Esophagus squamous epithelium (tissue), 5 donors: ENCODE measurements around the gene NDUFV3. TPM values are rescaled to one million over a fixed set of nuclear protein-coding genes. Genes with fewer than 3 reads are reported as not detected.
"Not testable (repeated sequence)": the region's sequence is repeated elsewhere in the genome, so short reads cannot be mapped to it uniquely, and the experiment has no call there.

Experiments
- DNase-seq: peaks from one replicate; lab custom pipeline; 2025; lab: John Stamatoyannopoulos, UW
- H3K27ac ChIP-seq, 4 donors: fragments of 200-600 bp; sonication (generic); one replicate each; pipeline ENCODE4 v1.5.1; 2016 to 2019; ENCODE audit warnings: mild to moderate bottlenecking in 1 of 4
- H3K27me3 ChIP-seq, 4 donors: fragments of 200-600 bp; sonication (generic); 1 replicate in 3 of 4; 2 replicates in 1 of 4; pipeline versions ENCODE4 v1.5.1 to v1.6.0; 2017 to 2021; ENCODE audit warnings: antibody characterized with exemption in 1 of 4
- H3K36me3 ChIP-seq, 3 donors: fragments of 200-600 bp; sonication (generic); one replicate each; pipeline ENCODE4 v1.5.1; 2016 to 2019
- H3K4me1 ChIP-seq, 3 donors: fragments of 200-600 bp; sonication (generic); one replicate each; pipeline ENCODE4 v1.5.1; 2017 to 2019
- H3K4me3 ChIP-seq, 4 donors: fragments of 200-600 bp; sonication (generic); 1 replicate in 3 of 4; 2 replicates in 1 of 4; pipeline ENCODE4 v1.5.1; 2016 to 2019; ENCODE audit warnings: mild to moderate bottlenecking in 2 of 4, moderate library complexity in 1 of 4
- H3K9me3 ChIP-seq, 3 donors: fragments of 200-600 bp; sonication (generic); one replicate each; pipeline ENCODE4 v1.5.1; 2016 to 2019
- POLR2A ChIP-seq, 4 donors: fragments of 450-650 bp; IDR thresholded peaks; one replicate each; pipeline ENCODE4 v1.6.1; 2017; ENCODE audit warnings: antibody characterized with exemption in 4 of 4, mild to moderate bottlenecking in 4 of 4, moderate library complexity in 3 of 4
- WGBS, 2 donors: methylation state at CpG; one replicate each; pipeline ENCODE4 v1.1.5; 2018; 5-methylcytosine and 5-hydroxymethylcytosine counted together
- intact Hi-C: fragments of 100-400 bp; cut with DNase I; formaldehyde crosslinking; loops from one replicate; pipeline ENCODE4 v1.15.0; 2022
- total RNA-seq, 4 donors: library from RNA; depleted of rRNA; stranded (reverse); fragments of >200 nt; gene quantifications; one replicate each; pipeline ENCODE4 v1.1.0, GENCODE V29; 2016
- TF ChIP-seq, protein P1 (sequence below), 6 experiments: fragments of 450-650 bp in 4 of 6; fragments of 200-600 bp in 2 of 6; sonication (generic) in 2 of 6; IDR thresholded peaks; one replicate each; pipeline ENCODE4 v1.5.1; 2016 to 2019; ENCODE audit warnings: antibody characterized with exemption in 6 of 6, mild to moderate bottlenecking in 4 of 6, moderate library complexity in 4 of 6
- donor health status: DM: yes; HTN: yes; CAD: no.

NDUFV3 gene
- total RNA-seq, 4 donors from 2014 or later, result 32.3 to 48.4 (median 38.0) TPM

DNA sequence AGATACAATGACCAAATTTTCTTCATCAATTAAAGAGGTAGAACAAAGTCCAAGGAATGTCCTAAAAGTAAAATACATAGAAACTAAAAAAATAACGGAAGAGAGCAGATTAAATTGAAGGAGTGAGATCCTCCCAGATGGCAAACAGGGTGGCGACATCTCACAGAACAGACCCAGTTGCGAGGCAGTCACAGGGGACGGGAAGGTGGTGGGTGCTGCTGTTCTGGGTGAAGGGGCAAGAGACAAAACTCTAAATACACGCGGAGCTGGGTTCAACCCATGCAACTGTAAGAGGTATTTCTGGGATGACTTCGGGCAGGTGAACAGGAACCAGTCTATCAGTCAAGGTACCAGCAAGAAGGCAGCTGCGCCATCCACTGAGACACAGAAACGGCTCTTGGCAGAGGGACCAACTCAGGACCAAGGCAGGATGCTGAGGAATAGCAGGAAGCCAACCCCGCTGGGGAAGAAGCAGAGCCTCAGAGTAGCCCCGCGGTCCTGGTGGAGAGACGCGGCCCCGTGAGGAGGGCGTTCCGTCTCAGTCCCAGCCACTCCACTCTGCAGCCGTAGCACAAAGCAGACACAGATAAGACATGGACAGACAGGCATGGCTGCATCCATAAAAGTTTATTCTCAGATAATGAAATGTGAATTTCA is 45.9 kb upstream of the NDUFV3 start:
- no peaks in the 10 kb centered on the region for H3K27me3 ChIP-seq
- 85 to 87% methylated on average over 14 to 18 of the region's 18 CpGs for WGBS, 2 donors
- DNase-seq, result no peak

DNA sequence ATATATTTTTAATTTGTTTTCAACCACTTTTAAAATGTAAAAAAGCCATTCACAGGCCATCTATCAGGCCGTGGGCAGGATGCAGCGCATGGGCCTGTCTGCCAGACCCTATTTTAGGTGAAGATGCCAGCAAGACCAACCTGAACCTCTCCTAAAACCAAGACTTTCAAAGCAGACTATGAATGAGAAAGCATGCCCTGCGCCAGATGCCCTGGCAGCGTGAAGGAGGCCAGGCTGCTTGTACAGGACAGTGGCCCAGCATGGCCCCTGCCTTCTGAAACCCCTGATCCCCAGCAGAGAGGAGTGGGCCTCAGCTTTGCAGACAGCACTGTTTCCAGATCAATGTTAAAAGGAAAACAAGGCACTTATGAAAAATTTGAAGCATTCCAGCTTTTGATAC is 45.4 kb upstream of the NDUFV3 start:
- TF ChIP-seq, protein P1, sequence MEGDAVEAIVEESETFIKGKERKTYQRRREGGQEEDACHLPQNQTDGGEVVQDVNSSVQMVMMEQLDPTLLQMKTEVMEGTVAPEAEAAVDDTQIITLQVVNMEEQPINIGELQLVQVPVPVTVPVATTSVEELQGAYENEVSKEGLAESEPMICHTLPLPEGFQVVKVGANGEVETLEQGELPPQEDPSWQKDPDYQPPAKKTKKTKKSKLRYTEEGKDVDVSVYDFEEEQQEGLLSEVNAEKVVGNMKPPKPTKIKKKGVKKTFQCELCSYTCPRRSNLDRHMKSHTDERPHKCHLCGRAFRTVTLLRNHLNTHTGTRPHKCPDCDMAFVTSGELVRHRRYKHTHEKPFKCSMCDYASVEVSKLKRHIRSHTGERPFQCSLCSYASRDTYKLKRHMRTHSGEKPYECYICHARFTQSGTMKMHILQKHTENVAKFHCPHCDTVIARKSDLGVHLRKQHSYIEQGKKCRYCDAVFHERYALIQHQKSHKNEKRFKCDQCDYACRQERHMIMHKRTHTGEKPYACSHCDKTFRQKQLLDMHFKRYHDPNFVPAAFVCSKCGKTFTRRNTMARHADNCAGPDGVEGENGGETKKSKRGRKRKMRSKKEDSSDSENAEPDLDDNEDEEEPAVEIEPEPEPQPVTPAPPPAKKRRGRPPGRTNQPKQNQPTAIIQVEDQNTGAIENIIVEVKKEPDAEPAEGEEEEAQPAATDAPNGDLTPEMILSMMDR (IDR thresholded peaks at IDR 0.05), result no peak
- TF ChIP-seq POLR2A (IDR thresholded peaks at IDR 0.05), result no peak
- H3K9me3 ChIP-seq, result no peaks in the 10 kb centered on the region
- no peak for DNase-seq
- intact Hi-C loops, result no loop called here
- WGBS, 2 donors, result 80 to 95% methylated on average over 2 to 4 of the region's 4 CpGs
- peaks cover 0 to 8% (median 4%) of the 10 kb centered on the region in 3 donors for H3K4me1 ChIP-seq
- H3K4me3 ChIP-seq, result no peak overlapping the region
- no peak overlapping the region for H3K27ac ChIP-seq
- H3K27me3 ChIP-seq, result no peaks in the 10 kb centered on the region
- peaks cover 40 to 98% (median 47%) of the 10 kb centered on the region in 3 donors for H3K36me3 ChIP-seq

More for the DNA sequence above, 45.9 kb upstream of the NDUFV3 start:
- Histone ChIP-seq H3K9me3 (no peaks in the 10 kb centered on the region), H3K27ac (no peak overlapping the region), H3K36me3 (peaks cover 36 to 98% (median 48%) of the 10 kb centered on the region in 3 donors), H3K4me1 (peaks cover 0 to 8% (median 4%) of the 10 kb centered on the region in 3 donors), H3K4me3 (no peak overlapping the region)
- intact Hi-C loops, result no loop called here
- TF ChIP-seq, protein P1 (IDR thresholded peaks at IDR 0.05), result no peak
- no peak for TF ChIP-seq POLR2A (IDR thresholded peaks at IDR 0.05)

DNA sequence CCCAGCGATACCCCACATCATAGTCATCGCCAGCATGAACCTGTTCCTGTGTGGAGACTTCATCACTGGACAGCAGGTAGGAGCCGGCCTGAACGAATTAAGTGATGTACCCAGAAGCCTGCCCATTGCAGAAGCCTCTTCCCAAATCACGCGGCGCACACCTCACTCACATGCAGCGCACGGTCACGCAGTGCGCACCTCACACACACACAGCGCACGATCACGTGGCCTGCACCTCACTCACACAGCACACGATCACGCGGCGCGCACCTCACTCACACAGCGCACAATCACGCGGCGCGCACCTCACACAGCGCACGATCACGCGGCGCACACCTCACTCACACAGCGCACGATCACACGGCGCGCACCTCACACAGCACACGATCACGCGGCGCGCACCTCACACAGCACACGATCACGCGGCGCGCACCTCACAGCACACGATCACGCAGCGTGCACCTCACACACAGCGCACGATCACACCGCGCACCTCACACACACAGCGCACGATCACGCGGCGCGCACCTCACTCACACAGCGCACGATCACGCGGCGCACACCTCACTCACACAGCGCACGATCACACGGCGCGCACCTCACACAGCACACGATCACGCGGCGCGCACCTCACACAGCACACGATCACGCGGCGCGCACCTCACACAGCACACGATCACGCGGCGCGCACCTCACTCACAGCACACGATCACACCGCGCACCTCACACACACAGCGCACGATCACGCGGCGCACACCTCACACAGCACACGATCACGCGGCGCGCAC is 44.8 kb upstream of the NDUFV3 start:
- H3K36me3 ChIP-seq, result peaks cover 44 to 98% (median 49%) of the 10 kb centered on the region in 3 donors
- DNase-seq, result not testable (repeated sequence)
- WGBS, 2 donors, result 98 to 99% methylated on average over 15 to 19 of the region's 95 CpGs

DNA sequence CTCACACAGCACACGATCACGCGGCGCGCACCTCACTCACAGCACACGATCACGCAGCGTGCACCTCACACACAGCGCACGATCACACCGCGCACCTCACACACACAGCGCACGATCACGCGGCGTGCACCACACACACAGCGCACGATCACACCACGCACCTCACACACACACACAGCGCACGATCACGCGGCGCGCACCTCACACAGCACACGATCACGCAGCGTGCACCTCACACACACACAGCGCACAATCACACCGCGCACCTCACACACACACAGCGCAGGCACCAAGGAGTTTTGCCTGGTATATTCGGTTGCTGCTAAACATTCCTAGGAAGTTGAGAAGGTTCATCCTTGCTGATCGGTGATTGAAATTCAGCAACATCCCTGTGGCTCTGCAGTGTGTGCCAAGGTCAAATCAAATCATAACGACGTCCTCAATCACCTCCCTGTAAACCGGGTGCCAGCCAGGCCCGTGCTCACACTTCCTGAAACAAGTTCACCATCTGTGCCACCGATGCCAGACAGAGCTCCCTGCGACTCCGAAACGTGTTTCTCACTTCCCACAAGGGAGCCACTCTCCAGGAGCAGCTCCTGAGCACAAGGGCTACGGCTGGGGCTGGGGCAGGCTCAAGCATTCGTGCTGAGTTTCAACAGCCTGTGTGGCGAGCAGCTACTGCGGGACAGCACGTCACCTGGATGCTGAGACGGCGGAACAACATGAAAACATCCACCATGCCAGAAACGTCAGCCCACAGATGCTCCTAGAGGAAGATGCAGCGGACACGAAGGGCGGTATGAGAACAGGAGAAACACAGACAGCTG is 44.0 kb upstream of the NDUFV3 start:
- Histone ChIP-seq H3K27me3 (no peaks in the 10 kb centered on the region), H3K4me3 (no peak overlapping the region), H3K36me3 (peaks cover 47 to 98% (median 57%) of the 10 kb centered on the region in 3 donors), H3K27ac (no peak overlapping the region), H3K9me3 (no peaks in the 10 kb centered on the region), H3K4me1 (peaks cover 0 to 8% (median 4%) of the 10 kb centered on the region in 3 donors)
- DNase-seq, result no peak
- no peak for TF ChIP-seq POLR2A (IDR thresholded peaks at IDR 0.05)
- TF ChIP-seq, protein P1 (IDR thresholded peaks at IDR 0.05), result no peak
- WGBS, 2 donors, result 86 to 89% methylated on average over 9 to 41 of the region's 54 CpGs
- intact Hi-C loops, result no loop called here

More for the DNA sequence above, 44.8 kb upstream of the NDUFV3 start:
- H3K27me3 ChIP-seq, H3K27ac ChIP-seq, H3K4me1 ChIP-seq, intact Hi-C loops, H3K4me3 ChIP-seq, H3K9me3 ChIP-seq: not testable (repeated sequence)

DNA sequence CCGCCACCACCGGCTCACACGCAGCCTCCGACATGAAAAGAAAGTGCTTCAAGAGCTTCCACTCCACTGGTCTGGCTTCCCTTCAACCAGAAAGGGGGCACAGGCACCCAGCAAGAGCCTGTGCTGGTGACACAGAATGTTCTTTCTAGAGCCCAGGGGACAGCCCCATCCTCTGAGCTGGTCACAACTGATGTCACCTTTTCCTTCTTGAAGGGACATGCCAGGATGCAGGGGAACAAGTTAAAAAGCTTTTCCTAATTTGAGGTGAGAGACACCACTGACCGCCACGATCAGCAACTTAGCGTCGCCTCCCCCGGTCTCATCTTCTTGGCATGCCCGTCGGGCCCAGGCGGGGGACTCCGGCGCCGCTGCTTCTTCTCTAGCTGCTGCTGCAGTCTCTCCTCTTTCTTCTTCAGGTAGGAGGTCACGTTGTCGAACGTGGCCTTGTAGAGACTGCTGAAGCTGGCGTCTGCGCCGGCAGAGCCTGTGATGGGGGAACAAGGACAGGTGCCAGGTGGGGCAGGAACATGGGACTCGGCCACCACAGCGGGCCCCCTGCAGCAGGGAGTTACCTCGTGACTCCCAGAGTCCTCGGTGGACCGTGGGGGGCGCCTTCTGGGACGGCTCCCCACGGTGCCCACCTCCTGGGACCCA is 43.2 kb upstream of the NDUFV3 start:
- Histone ChIP-seq H3K36me3 (peaks cover 40 to 98% (median 56%) of the 10 kb centered on the region in 3 donors), H3K27me3 (no peaks in the 10 kb centered on the region), H3K4me1 (peaks cover 0 to 2% (median 1%) of the 10 kb centered on the region in 3 donors), H3K27ac (no peak overlapping the region), H3K4me3 (no peak overlapping the region), H3K9me3 (no peaks in the 10 kb centered on the region)
- DNase-seq, result no peak
- intact Hi-C loops, result no loop called here
- TF ChIP-seq, protein P1 (IDR thresholded peaks at IDR 0.05), result no peak
- no peak for TF ChIP-seq POLR2A (IDR thresholded peaks at IDR 0.05)
- WGBS, 2 donors, result 91 to 92% methylated on average over 12 to 18 of the region's 29 CpGs
